ENCODE results near the gene PPP2R2B.

PPP2R2B gene

DNA sequence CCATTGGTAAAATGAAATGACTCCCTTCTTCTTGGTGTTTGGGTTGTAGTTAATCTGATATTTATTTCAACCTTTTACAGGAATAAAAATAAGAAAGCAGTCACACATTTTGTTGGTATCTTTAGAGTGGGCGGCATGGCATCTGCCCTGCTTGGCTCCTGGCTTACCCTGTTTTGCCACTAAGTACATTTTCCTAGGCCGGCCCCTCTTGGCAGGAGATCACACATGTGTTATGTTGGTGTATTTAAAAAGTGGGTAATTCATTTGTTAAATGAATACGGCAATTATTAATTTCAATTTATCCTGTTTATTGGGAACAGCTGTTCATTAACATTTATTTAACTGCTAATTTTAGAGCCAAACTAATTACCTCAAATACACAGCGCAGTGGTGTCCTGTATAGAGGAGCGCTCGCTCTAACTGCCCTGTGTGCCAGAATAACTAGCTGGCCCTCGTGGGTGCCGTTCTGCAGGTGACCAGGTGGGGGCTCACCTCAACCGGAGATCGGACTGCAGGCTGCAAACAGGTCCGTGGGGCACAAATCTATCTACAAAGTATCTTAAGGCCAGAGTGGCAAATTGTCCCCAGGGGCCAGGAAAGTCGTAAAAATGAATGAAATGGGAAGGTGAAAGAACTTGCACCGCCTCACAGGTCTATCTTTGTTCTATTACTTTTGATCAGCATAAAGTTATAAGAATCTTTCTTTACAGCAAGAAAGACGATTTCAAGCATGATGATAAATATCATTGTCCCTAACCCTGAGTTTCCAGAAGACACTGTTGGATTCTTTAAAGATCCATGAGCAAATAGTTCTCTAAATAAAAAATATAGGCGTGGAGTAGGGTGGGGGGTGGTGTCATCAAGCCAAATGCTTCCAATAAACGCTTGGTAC, 336.4 kb downstream of the PPP2R2B start:
- DNase-seq (ENCODE audit: low read depth), result peak; percentile 41

DNA sequence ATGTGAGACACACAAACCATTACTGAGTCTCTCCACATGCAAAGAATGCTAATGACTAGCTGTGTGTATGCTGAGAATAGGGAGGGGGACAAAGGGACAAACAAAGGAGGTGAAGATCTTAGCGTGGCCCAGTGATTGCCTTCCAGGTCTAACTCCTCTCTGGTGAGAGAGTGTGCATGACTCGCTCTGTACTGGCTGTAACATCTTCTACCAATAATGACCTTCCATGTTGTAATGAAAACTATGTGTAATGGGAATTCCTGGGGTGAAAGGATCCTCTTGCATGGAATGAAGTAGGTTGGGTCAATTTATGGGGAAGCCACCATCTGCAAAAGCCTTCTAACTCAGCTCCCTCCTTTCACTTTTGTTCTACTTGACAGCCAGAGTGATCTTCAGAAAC, 338.1 kb downstream of the PPP2R2B start:
- no peak for DNase-seq (ENCODE audit: low read depth)

DNA sequence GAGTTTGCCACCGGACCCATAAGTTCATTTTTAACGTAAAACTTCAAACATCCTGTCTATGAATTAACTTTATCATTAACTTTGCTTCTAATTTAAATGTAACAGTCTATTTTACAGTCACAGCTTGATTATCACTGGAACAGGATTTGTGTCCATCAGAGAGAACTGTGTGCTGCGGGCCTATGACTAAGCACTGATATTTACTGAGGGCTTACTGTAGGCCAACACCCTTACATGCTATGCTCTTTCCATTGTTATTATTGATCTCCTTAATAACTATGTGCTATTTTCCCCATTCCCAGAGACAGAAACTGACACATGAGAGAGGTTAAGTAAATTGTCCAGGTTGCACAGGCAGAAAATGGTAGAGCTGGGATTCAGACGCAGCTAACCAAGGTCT, 338.6 kb downstream of the PPP2R2B start:
- DNase-seq (ENCODE audit: low read depth), result no peak

GRCh38 chr5:146538432-146538831, 340.1 kb downstream of the PPP2R2B start:
- no peak for DNase-seq (ENCODE audit: low read depth)

- DNase-seq (ENCODE audit: low read depth), result no peak
Observed at GRCh38 chr5:146533882-146534281, 344.7 kb downstream of the PPP2R2B start.

GRCh38 chr5:146533260-146533857, 345.2 kb downstream of the PPP2R2B start:
- DNase-seq (ENCODE audit: low read depth), result peak; percentile 39
